Measurements from ENCODE around the gene MET. TPM values are rescaled to one million over a fixed set of nuclear protein-coding genes. Genes with fewer than 3 reads are reported as not detected.

The MET gene
- total and polyA plus RNA-seq, 10 of the 15 experiments (the other 5 are each of a cell fraction or from before 2014, with no cell fraction given): 0.01 to 0.21 TPM; not detected in 8

DNA sequence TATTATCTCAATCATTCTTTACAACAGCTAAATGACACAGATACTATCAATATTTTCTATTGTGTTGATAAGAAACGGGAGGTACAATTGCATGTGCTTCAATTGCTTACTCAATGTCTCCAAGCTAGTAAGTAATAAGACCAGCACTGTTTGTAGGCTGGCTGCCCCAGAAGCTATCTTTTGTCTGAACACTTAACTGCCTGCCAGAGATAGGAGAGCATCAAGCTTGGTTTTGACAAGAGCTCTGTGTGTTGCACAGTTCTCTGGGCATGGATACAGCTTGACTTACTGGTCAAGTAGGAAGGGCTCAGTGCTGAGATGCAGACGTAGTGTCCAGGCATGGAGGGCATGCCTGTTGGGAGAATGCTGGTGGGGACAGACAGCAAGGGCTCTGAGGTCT lies 164.1 kb downstream of the MET start:
- Histone ChIP-seq H3K27ac (ENCODE audit: control insufficient read depth, insufficient read depth) (no peak overlapping the region), H3K36me3 (ENCODE audit: control insufficient read depth in 2 of 2, insufficient read depth in 2 of 2, low read length in 1 of 2) (no peaks in the 10 kb centered on the region), H4K20me1 (ENCODE audit: control insufficient read depth, insufficient read depth) (no peaks in the 10 kb centered on the region), H3K4me2 (ENCODE audit: control insufficient read depth, insufficient read depth) (no peak overlapping the region), H3K4me1 (ENCODE audit: control insufficient read depth, insufficient read depth, low read length) (no peaks in the 10 kb centered on the region), H3K4me3 (no peak overlapping the region), H3K9ac (ENCODE audit: control insufficient read depth, insufficient read depth, low read length) (no peak overlapping the region), H2AFZ (ENCODE audit: control insufficient read depth, low read depth, low read length) (no peak overlapping the region), H3K79me2 (ENCODE audit: control insufficient read depth, insufficient read depth, low read length) (no peaks in the 10 kb centered on the region), H3K9me3 (replicated peaks; ENCODE audit: control insufficient read depth, insufficient read depth, low read length) (no peaks in the 10 kb centered on the region), H3K27me3 (replicated peaks in 1 of 2; ENCODE audit: control insufficient read depth in 2 of 2, insufficient read depth in 2 of 2, low read length in 1 of 2) (no peaks in the 10 kb centered on the region; a peak in 1 of 4 replicates)
- SMC1A ChIA-PET (ENCODE audit: uncharacterized antibody, unreplicated experiment): interaction anchor here (0.6 kb wide), 1 partner anchor 249 kb away, joined by 3 read pairs; no protein-coding TSS in a partner anchor
- no peak for FAIRE-seq
- in situ Hi-C loops (cut with MboI) (no loop called here), intact Hi-C loops (cut with micrococcal nuclease; ENCODE audit: unreplicated experiment) (no loop called here)
- RAD21 ChIA-PET (ENCODE audit: unreplicated experiment): interaction anchor here (0.6 kb wide), 1 partner anchor 16 kb away, joined by 3 read pairs; no protein-coding TSS in a partner anchor
- WGBS (ENCODE audit: insufficient coverage, insufficient replicate concordance, low lambda C conversion rate, missing lambda C conversion rate): 36% methylated on average over 2 of the region's 2 CpGs
- TF ChIP-seq, protein P1, sequence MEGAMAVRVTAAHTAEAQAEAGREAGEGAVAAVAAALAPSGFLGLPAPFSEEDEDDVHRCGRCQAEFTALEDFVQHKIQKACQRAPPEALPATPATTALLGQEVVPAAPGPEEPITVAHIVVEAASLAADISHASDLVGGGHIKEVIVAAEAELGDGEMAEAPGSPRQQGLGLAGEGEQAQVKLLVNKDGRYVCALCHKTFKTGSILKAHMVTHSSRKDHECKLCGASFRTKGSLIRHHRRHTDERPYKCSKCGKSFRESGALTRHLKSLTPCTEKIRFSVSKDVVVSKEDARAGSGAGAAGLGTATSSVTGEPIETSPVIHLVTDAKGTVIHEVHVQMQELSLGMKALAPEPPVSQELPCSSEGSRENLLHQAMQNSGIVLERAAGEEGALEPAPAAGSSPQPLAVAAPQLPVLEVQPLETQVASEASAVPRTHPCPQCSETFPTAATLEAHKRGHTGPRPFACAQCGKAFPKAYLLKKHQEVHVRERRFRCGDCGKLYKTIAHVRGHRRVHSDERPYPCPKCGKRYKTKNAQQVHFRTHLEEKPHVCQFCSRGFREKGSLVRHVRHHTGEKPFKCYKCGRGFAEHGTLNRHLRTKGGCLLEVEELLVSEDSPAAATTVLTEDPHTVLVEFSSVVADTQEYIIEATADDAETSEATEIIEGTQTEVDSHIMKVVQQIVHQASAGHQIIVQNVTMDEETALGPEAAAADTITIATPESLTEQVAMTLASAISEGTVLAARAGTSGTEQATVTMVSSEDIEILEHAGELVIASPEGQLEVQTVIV (IDR thresholded peaks at IDR 0.05; ENCODE audit: borderline replicate concordance, partially characterized antibody): no peak
- TF ChIP-seq, protein P2, sequence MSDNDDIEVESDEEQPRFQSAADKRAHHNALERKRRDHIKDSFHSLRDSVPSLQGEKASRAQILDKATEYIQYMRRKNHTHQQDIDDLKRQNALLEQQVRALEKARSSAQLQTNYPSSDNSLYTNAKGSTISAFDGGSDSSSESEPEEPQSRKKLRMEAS (IDR thresholded peaks at IDR 0.05; ENCODE audit: low read depth, low read length): no peak
- TF ChIP-seq SMAD1 (IDR thresholded peaks at IDR 0.05; ENCODE audit: low read depth, partially characterized antibody) (no peak), SRF (IDR thresholded peaks at IDR 0.05; ENCODE audit: low read depth in 2 of 2, low read length in 2 of 2) (no peak), DPF2 (IDR thresholded peaks at IDR 0.05) (no peak)
- TF ChIP-seq, protein P3, sequence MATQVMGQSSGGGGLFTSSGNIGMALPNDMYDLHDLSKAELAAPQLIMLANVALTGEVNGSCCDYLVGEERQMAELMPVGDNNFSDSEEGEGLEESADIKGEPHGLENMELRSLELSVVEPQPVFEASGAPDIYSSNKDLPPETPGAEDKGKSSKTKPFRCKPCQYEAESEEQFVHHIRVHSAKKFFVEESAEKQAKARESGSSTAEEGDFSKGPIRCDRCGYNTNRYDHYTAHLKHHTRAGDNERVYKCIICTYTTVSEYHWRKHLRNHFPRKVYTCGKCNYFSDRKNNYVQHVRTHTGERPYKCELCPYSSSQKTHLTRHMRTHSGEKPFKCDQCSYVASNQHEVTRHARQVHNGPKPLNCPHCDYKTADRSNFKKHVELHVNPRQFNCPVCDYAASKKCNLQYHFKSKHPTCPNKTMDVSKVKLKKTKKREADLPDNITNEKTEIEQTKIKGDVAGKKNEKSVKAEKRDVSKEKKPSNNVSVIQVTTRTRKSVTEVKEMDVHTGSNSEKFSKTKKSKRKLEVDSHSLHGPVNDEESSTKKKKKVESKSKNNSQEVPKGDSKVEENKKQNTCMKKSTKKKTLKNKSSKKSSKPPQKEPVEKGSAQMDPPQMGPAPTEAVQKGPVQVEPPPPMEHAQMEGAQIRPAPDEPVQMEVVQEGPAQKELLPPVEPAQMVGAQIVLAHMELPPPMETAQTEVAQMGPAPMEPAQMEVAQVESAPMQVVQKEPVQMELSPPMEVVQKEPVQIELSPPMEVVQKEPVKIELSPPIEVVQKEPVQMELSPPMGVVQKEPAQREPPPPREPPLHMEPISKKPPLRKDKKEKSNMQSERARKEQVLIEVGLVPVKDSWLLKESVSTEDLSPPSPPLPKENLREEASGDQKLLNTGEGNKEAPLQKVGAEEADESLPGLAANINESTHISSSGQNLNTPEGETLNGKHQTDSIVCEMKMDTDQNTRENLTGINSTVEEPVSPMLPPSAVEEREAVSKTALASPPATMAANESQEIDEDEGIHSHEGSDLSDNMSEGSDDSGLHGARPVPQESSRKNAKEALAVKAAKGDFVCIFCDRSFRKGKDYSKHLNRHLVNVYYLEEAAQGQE (IDR thresholded peaks at IDR 0.05; ENCODE audit: low read depth, low read length): no peak
- TF ChIP-seq, protein P4, sequence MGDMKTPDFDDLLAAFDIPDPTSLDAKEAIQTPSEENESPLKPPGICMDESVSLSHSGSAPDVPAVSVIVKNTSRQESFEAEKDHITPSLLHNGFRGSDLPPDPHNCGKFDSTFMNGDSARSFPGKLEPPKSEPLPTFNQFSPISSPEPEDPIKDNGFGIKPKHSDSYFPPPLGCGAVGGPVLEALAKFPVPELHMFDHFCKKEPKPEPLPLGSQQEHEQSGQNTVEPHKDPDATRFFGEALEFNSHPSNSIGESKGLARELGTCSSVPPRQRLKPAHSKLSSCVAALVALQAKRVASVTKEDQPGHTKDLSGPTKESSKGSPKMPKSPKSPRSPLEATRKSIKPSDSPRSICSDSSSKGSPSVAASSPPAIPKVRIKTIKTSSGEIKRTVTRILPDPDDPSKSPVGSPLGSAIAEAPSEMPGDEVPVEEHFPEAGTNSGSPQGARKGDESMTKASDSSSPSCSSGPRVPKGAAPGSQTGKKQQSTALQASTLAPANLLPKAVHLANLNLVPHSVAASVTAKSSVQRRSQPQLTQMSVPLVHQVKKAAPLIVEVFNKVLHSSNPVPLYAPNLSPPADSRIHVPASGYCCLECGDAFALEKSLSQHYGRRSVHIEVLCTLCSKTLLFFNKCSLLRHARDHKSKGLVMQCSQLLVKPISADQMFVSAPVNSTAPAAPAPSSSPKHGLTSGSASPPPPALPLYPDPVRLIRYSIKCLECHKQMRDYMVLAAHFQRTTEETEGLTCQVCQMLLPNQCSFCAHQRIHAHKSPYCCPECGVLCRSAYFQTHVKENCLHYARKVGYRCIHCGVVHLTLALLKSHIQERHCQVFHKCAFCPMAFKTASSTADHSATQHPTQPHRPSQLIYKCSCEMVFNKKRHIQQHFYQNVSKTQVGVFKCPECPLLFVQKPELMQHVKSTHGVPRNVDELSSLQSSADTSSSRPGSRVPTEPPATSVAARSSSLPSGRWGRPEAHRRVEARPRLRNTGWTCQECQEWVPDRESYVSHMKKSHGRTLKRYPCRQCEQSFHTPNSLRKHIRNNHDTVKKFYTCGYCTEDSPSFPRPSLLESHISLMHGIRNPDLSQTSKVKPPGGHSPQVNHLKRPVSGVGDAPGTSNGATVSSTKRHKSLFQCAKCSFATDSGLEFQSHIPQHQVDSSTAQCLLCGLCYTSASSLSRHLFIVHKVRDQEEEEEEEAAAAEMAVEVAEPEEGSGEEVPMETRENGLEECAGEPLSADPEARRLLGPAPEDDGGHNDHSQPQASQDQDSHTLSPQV (IDR thresholded peaks at IDR 0.05): no peak
- TF ChIP-seq, protein P5, sequence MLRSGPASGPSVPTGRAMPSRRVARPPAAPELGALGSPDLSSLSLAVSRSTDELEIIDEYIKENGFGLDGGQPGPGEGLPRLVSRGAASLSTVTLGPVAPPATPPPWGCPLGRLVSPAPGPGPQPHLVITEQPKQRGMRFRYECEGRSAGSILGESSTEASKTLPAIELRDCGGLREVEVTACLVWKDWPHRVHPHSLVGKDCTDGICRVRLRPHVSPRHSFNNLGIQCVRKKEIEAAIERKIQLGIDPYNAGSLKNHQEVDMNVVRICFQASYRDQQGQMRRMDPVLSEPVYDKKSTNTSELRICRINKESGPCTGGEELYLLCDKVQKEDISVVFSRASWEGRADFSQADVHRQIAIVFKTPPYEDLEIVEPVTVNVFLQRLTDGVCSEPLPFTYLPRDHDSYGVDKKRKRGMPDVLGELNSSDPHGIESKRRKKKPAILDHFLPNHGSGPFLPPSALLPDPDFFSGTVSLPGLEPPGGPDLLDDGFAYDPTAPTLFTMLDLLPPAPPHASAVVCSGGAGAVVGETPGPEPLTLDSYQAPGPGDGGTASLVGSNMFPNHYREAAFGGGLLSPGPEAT (IDR thresholded peaks at IDR 0.05; ENCODE audit: low read depth): no peak
- no peak for DNase-seq (ENCODE audit: low read depth, low spot score)
- POLR2A ChIA-PET: no interaction called here
- no TSS peak for BruUV-seq (replicated peaks)
- CTCF ChIA-PET: no interaction called here
- ATAC-seq: no peak
